NCI-H1048 (cell line): ENCODE measurements around the gene FHL3.

Experiments
- DNase-seq: peaks from one replicate; lab custom pipeline; 2025; lab: John Stamatoyannopoulos, UW

Gene FHL3

GRCh38 chr1:38005195-38006007, at the start of gene FHL3:
FHL3 (minus strand) TSS chr1:38005514; CDS start chr1:37999412, 6,102 bp downstream.
- DNase-seq, result peak; percentile 37

GRCh38 chr1:38053416-38054091, 48.2 kb upstream of the FHL3 start:
- DNase-seq, result no peak

- DNase-seq, result no peak
Observed at GRCh38 chr1:38052750-38053415, 47.6 kb upstream of the FHL3 start.

DNA sequence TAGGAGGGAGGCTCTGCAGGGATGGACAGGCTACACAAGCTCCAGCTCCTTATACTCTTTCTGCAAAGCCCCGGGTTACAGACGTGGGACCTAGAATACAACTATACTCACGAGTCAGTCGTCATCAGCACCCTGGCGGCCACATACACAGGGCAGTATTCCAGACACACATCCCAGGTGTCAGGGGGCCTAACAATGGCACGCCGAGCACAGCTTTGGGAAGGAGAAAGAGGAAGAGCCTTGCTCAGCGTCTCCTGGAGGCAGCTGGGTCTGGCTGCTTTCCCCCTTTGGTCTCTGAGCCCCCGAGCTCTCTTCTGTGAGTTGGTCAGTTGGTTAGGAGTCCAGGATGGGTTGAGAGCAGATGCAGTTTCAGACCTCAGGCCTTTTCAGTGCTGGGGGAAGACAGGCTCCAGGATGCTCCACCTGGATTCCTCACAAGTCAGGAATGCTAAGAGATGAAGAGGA, 45.8 kb upstream of the FHL3 start:
- DNase-seq, result no peak

- DNase-seq, result no peak
Observed at GRCh38 chr1:38050397-38051078, 45.2 kb upstream of the FHL3 start.

DNA sequence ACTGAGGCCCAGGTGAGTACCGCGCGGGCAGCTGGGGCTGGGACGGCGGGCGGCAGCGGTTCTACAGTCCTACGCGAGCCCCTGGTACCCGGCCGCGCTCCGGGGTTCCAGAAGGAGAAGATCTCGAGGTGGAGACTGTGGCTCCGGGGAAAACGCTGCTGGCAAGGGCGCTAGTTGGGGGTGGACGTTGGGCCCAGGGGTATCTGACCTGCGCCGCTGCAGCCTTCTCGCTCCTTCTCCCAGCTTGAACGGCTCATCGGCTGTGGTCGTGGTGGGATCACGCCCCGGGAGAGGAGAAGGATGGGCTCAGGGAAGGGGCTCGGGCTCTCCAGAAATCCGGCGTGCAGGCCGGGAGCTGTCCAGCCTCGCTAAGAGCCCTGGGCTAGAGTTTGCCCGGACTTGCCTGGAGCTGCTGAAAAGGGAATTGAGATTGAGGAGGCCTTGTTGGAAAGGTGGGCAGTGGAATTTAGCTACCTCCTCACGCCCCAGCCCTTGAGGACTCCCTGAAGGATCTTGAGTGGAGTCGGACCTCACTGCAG, 42.4 kb upstream of the FHL3 start:
- no peak for DNase-seq

DNA sequence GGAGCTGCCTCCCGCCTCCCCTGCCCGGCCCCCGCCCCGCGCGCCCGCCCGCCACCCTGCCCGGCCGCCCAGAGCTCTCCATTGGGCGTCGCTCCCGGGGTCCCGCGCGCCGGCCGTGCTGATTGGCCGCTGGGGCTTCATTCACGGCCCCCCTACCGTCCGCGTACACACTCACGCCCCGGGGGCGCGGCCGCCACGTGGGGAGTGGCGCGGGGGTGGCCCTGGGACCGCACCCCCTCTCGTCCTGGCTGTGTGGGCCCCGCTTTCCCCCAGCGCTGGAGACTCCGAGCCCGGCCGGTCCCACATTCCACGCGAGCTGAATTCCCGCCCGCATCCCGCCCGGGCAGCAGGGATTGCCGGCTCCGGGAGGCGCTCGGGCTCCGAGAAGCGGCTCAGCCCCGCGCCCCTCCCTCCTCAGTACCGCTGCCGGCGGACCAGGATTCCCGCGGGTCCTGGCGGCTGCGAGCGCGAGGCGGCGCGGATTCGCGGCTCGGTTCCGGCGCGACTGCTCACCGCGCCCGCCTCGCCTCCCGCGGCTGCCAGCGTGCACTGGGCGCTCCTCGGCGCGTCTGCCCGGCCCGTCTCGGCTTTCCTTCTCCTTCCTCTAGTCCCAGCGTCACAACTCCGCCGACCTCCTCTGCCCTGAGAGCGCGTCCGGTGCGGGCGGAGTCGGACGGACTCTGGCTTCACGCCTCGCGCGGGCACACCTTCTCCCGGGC, 41.7 kb upstream of the FHL3 start:
- DNase-seq, result peak; percentile 74

- DNase-seq, result no peak
Observed at GRCh38 chr1:38046333-38046883, 41.1 kb upstream of the FHL3 start, which contains the start of gene POU3F1. POU3F1 (minus strand) TSS chr1:38046793; CDS start chr1:38046743, 50 bp downstream.

DNA sequence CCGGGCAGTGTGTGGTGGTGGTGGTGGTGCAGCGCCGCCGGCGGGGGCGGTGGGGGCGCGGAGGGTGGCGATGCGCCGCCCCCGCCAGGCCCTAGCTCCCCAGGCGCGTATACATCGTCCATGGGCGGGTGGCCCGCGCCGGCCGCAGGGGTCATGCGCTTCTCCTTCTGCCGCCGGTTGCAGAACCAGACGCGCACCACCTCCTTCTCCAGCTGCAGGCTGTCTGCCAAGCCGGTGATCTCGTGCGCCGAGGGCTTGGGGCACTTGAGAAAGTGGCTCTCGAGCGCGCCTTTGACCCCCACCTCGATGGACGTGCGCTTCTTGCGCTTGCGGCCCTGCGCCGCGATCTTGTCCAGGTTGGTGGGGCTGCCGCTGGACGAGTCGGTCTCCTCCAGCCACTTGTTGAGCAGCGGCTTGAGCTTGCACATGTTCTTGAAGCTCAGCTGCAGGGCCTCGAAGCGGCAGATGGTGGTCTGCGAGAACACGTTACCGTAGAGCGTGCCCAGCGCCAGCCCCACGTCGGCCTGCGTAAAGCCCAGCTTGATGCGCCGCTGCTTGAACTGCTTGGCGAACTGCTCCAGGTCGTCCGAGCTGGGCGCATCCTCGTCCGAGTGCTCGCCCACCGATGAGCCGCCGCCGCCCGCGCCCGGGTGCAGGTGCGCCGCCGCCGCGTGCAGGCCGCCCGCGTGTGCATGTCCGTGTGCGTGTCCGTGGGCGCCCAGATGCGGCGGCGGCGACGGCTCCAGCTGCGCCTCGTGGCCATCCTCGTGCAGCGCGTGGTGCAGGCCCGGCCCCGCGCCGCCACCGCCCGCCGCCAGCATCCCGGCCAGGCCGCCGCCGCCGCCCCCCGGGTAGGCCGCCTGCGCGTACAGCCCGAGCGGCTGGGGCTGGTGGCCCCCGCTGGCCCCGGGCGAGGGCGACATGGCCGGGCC, 40.4 kb upstream of the FHL3 start:
- DNase-seq, result no peak

DNA sequence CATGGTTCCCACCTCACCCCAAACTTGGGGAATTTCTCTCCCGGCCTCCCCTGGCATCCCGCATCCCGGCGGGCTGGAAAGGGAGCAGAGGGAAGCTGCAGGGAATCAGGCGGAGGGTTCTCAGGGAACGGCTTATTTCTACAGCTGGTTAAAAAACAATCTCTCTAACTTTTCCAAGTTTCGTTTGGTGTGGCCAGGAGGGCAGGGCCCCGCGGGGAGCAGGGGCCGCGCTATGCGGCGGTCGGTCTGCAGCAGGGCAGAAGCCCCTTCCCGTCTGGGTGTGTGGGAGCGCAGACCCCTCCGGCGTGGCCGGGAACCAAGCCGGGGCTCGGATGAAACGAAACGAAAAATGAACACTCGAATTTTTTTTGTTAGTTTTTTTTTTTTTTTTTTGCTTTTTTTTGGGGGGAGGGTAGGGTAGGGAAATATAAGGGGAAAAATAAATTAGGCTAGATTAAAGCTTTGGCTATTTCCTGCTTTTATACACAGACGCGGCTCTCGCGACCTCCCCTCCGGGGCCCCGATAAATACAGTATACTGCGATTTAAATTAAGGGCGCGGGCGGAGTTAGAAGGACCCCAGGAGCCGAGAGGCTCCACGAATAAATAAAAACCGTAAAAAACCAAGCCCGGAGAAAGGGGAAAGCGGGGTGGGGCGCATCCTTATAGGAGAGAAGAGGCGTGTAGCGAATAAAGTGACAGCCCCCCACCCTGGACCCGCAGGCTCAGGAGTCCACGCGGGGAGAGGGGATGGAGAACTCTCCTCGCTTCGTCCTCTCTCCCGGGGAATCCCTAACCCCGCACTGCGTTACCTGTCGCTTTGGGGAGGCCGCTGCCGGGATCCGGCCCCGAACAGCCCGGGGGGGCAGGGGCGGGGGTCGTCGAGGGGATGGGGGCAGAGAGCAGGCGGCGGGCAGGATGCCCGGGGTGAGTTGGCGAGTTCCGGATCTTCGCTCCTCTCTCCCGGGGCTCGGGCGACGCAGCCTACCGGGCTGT, 39.2 kb upstream of the FHL3 start:
- no peak for DNase-seq

GRCh38 chr1:38043036-38043747, 37.9 kb upstream of the FHL3 start:
- no peak for DNase-seq

DNA sequence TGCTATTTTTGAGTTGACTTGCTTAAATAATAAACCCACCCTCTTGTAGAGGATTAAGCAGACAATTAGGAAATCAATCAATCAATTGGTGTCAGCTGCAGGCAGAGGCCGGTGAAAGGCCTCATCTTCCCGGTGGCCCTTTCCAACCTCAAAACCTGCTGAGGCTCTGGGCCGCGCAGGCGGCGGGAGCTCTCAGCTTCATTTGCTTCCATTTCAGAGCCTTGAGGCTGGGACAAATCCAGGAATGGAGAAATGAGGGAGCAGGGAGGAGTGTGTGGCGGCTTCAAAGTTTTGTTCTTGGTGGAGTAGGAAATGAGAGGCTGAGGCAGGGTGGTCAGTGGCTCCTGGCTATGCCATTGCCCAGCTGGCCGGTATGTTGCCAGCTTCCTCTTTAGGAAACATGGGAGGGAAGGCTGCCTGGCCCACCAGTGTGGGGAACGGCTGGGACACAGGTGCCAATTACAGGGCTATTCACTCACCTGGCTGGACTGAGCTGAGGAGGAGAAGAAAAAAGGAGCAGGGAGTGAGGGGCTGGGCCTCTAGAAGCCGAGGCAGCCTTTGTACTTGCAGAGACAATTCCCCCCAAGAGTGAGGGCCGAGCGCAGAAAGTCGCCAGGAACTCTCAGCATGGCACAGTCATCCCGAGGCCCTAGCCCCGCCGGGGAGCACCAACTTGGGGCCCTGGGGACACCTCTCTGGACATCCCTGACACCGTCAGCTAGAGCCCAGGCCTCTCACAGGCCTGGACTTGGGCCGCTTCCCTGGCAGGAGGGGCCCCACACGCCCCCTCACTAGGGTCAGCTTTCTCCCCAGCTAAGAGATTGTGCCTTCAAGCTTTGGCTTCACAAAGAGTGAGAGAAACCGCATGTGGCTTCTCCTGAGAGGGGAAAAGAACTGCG, 36.9 kb upstream of the FHL3 start:
- DNase-seq, result no peak

DNA sequence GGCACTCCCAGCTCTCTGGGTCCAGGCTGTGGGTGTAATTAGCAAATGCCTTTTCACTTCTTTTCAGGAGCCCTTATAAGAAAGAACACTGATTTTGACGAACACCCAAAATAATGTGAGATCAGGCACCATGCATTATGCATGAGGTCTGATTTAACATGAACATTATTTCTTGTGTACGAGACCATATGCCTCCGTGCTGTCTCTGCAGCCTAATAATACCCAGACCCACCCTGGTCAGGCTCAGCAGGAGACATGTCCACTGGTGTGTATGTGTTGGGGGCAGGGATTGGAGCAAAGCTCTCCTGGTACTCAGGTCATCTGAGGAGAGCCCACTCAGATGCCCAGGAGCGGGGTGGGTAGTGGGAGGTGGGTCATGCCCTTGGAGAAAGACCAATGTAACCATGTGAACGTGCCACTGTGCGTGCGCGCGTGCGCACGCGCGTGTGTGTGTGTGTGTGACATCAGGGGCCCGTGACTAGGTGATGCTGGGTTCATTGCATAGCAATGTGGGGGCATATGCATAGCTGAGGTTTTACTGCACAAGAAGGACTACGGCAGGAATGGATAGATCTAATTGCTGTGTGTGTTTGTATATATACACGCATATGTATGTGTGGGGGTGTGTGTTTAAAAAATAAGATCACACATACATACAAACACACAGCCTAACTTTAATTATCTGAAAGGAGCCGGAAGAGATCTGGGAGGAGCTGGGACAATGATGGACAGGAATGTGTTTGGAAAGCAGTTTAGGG, 34.2 kb upstream of the FHL3 start:
- no peak for DNase-seq

DNA sequence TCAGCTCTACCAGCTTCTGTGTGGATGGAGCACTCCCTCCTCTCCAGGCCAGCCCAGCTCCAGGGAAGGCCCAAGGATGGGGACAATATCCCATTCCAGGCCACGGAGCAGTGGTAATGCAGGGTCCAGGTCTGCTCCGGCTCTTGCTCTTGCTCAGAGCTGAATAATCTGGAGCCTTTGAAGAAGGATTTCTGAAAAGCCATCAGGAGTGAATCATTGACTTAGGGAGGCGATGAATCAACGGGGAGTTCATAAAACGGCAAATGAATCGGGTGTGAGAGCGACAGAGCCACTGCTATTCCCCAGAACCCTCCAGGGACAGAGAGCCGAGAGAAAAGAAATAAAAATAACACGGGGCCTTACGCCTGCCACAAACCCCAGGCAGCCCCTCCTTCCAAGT, 33.5 kb upstream of the FHL3 start:
- no peak for DNase-seq

- DNase-seq, result no peak
Observed at GRCh38 chr1:38037221-38037939, 32.1 kb upstream of the FHL3 start.
